Measurements from ENCODE around the gene XYLT2. TPM values are rescaled to one million over a fixed set of nuclear protein-coding genes. Genes with fewer than 3 reads are reported as not detected.
"Not testable (repeated sequence)": the region's sequence is repeated elsewhere in the genome, so short reads cannot be mapped to it uniquely, and the experiment has no call there.

XYLT2 gene
- total and polyA plus RNA-seq, 3 donors from 2014 or later: 37.6 to 47.4 (median 44.1) TPM

DNA sequence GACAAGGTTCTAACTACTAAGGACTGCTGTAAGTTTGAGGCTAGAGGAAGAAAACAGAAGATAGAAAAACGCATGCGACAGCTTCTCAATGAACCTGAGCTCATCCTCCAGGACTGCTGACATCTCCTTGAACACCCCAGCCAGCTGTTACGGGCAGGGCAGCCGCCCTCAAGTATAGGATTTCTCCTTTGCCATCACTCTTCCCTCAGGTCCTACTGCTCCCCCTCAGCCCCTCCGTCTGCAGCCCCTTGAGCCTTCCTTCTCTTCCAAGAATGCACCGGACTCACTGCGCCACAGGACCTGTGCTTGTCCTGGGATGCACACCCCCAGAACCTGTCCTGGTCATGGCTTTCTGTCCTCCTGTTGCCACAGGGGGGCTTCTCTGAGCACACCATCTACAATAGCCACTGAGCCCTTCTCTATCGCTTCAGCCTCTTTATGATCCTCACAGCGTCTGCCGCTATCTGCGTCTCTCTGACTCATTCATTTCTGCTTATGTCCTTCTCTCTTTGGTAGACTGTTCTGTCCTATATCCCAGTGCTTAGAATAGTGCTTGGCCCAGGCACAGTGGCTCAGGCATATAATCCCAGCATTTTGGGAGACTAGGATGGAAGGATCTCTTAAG lies 15.7 kb upstream of the XYLT2 start:
- 91 to 93% methylated on average over 11 of the region's 11 CpGs for WGBS, 2 donors
- Histone ChIP-seq H3K27ac (no peak overlapping the region), H3K4me3 (no peak overlapping the region), H3K27me3 (no peaks in the 10 kb centered on the region), H3K4me1 (no peaks in the 10 kb centered on the region), H3K9me3 (no peaks in the 10 kb centered on the region), H3K36me3 (ENCODE audit: low read depth, missing control alignments) (no peaks in the 10 kb centered on the region)
- intact Hi-C loops (cut with DNase I; ENCODE audit: low total_unique reads): no loop called here
- no peak for TF ChIP-seq POLR2A (IDR thresholded peaks at IDR 0.05)
- TF ChIP-seq, protein P1, sequence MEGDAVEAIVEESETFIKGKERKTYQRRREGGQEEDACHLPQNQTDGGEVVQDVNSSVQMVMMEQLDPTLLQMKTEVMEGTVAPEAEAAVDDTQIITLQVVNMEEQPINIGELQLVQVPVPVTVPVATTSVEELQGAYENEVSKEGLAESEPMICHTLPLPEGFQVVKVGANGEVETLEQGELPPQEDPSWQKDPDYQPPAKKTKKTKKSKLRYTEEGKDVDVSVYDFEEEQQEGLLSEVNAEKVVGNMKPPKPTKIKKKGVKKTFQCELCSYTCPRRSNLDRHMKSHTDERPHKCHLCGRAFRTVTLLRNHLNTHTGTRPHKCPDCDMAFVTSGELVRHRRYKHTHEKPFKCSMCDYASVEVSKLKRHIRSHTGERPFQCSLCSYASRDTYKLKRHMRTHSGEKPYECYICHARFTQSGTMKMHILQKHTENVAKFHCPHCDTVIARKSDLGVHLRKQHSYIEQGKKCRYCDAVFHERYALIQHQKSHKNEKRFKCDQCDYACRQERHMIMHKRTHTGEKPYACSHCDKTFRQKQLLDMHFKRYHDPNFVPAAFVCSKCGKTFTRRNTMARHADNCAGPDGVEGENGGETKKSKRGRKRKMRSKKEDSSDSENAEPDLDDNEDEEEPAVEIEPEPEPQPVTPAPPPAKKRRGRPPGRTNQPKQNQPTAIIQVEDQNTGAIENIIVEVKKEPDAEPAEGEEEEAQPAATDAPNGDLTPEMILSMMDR (IDR thresholded peaks at IDR 0.05): no peak
- DNase-seq: no peak

DNA sequence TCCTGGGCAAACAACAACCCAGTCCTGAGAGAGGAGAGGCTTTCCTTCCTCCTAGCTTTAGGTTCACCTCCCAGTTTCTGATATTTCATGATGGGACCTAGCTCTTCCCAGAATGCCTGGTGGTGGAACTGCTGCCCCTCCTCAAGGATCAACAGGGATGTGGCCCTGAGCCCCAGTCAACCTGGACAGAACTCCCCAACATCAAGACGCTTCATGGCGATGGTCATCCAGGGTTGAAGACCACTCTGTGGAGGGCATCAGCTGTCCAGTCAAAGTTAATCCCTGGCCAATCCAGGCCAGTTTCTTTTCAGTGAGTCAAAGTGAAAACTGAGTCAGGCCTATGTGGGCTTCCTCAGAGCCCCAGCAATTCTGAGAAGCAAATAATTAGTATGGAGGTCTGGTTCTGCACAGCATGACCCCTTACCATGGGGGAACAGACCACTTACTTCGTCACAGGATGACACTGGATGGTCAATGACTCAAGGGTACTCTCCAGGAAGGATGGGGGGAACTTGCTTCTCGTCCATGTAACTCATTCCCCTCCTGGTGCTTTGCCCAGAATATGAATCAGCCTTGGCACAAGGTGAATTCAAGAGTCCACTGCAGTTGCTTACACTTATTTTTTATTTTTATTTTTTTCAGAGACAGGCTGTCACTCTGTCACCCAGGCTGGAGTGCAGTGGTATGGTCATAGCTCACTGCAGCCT lies 14.7 kb upstream of the XYLT2 start:
- no peak overlapping the region for H3K27ac ChIP-seq
- no peaks in the 10 kb centered on the region for H3K9me3 ChIP-seq
- TF ChIP-seq, protein P1 (IDR thresholded peaks at IDR 0.05): no peak
- TF ChIP-seq POLR2A (IDR thresholded peaks at IDR 0.05): no peak
- intact Hi-C loops (cut with DNase I; ENCODE audit: low total_unique reads): no loop called here
- 84 to 89% methylated on average over 4 of the region's 4 CpGs for WGBS, 2 donors
- no peak for DNase-seq
- H3K4me3 ChIP-seq: no peak overlapping the region
- no peaks in the 10 kb centered on the region for H3K36me3 ChIP-seq (ENCODE audit: low read depth, missing control alignments)
- H3K27me3 ChIP-seq: no peaks in the 10 kb centered on the region
- H3K4me1 ChIP-seq: no peaks in the 10 kb centered on the region

DNA sequence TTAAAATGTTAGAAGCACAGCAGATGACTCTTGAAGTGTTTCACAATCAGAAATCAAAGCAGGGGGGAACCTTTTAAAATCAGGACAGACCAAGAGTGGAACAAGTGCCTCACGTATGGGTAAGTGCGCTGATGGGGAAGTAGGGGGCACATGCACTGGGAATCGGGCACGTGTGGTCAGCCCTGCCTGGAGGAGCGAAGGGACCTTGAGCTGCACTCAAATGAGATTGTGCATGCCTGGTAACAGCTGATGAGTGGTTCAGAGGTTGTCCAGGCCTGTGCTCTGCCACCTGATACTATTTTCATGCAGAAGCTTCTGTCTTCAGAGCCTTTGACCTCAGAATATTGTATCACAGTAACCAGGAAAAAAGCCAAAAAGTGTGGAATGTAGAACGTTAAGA lies 13.7 kb upstream of the XYLT2 start:
- no peak overlapping the region for H3K4me3 ChIP-seq
- DNase-seq: no peak
- H3K4me1 ChIP-seq: no peaks in the 10 kb centered on the region
- 56 to 78% methylated on average over 6 of the region's 6 CpGs for WGBS, 2 donors
- H3K36me3 ChIP-seq (ENCODE audit: low read depth, missing control alignments): no peaks in the 10 kb centered on the region
- no peak overlapping the region for H3K27ac ChIP-seq
- no peaks in the 10 kb centered on the region for H3K27me3 ChIP-seq
- no peaks in the 10 kb centered on the region for H3K9me3 ChIP-seq
- TF ChIP-seq, protein P1 (IDR thresholded peaks at IDR 0.05): no peak
- TF ChIP-seq POLR2A (IDR thresholded peaks at IDR 0.05): no peak
- intact Hi-C loops (cut with DNase I; ENCODE audit: low total_unique reads): no loop called here

DNA sequence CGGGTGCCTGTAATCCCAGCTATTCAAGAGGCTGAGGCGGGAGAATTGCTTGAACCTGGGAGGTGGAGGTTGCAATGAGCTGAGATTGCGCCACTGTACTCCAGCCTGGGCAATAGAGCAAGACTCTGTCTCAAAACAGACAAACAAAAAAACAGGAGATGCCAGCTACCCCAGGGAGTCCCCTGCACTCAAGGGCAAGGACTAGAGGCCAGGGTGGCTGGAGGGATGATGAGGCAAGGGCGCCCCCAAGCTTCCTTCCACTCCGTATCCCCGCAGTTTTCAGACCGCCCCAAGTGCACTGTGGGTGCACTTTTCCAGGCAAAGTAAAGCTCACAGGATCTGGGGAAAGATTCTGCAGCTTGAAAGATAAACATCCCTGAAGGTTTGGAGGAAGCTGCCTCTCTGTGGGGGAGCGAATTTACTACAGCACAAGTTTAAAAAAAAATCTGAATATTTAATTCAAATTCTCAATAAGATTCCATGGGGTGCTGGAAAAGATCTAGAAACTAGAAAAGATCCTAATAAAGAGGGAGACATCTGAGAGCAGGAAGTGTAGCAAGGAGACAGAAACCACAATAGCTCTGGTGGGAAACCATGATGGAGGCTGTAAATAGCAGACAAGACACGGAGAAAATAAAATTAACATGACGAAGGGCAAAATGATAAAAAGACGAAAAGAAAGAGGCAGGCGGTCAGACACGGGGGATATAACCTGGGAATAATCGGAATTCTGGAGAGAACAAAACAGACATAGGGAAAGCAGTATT lies 12.5 kb upstream of the XYLT2 start:
- H3K4me3 ChIP-seq; H3K36me3 ChIP-seq (ENCODE audit: low read depth, missing control alignments); intact Hi-C loops (cut with DNase I; ENCODE audit: low total_unique reads); H3K4me1 ChIP-seq; H3K27ac ChIP-seq; DNase-seq; H3K9me3 ChIP-seq; H3K27me3 ChIP-seq: not testable (repeated sequence)
- 67 to 74% methylated on average over 14 of the region's 14 CpGs for WGBS, 2 donors

DNA sequence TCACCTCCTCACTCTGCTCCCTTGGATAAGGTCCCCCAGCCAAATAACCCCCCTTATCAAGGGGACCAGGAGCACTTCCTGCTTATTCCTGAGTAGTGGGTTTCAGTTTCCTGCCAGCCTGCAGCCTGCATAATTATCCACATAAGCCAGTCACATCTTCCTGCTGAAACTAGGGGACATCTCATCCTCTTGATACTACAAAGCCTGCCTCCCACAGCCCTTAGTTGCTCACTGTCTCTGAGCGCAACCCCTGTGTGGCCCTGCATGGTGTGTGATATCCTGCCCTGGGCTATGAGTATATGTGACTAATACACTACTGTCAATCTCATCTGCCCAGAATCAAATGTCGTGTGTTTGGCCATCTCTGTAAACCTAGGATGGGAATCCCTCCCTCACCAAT lies 8.0 kb upstream of the XYLT2 start:
- 93 to 97% methylated on average over 2 of the region's 2 CpGs for WGBS, 2 donors
- Histone ChIP-seq H3K27me3 (no peaks in the 10 kb centered on the region), H3K27ac (no peak overlapping the region), H3K4me3 (no peak overlapping the region), H3K36me3 (ENCODE audit: low read depth, missing control alignments) (no peaks in the 10 kb centered on the region), H3K4me1 (no peaks in the 10 kb centered on the region), H3K9me3 (no peaks in the 10 kb centered on the region)
- no peak for DNase-seq
- no peak for TF ChIP-seq POLR2A (IDR thresholded peaks at IDR 0.05)
- TF ChIP-seq, protein P1 (IDR thresholded peaks at IDR 0.05): no peak
- intact Hi-C loops (cut with DNase I; ENCODE audit: low total_unique reads): no loop called here

Data from testis (tissue), 3 donors.